BE2C (cell line): ENCODE data around the gene MICOS13.

ENCODE experiments used
- DNase-seq: peaks from one replicate; pipeline ENCODE4 v3.0.0-alpha.2; 2020
- H3K27me3 ChIP-seq: fragments of 250-450 bp; sonication (Bioruptor Pico); 2 replicates; pipeline ENCODE4 v1.5.1; 2020; ENCODE audit warnings: mild to moderate bottlenecking
- H3K36me3 ChIP-seq: fragments of 250-450 bp; sonication (Bioruptor Pico); 2 replicates; pipeline ENCODE4 v1.5.1; 2020; ENCODE audit warnings: mild to moderate bottlenecking
- H3K4me1 ChIP-seq: fragments of 250-450 bp; sonication (Bioruptor Pico); 2 replicates; pipeline ENCODE4 v1.5.1; 2020
- H3K4me3 ChIP-seq: 2 replicates; pipeline ENCODE4 v1.5.1; 2011; ENCODE audit warnings: low read depth, low read length
- H3K9me3 ChIP-seq: fragments of 250-450 bp; sonication (Bioruptor Pico); 2 replicates; pipeline ENCODE4 v1.5.1; 2020
- TF ChIP-seq, protein P1 (sequence below): IDR thresholded peaks from 2 replicates; pipeline ENCODE4 v1.5.1; 2012; ENCODE audit warnings: mild to moderate bottlenecking, low read depth, low read length

MICOS13 gene

DNA sequence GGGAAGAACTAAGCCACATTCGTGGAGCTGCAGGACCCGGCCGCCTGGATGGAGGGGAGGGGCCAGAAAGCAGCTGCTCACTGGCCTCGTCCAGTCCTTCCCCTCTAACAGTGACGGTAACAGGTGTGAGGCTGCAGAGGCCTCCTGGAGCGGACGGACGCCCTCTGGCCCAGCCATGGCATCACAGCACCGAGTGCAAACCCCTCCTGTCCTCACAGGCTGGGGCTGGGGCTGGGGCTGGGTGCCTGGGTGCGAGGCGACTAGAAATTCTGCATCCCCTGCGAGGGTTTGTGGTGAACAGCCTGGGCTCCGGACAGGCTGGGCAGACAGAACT is 3.6 kb downstream of the MICOS13 start:
- H3K27me3 ChIP-seq, result no peaks in the 10 kb centered on the region
- no peaks in the 10 kb centered on the region for H3K4me1 ChIP-seq
- H3K9me3 ChIP-seq, result no peaks in the 10 kb centered on the region
- no peak overlapping the region for H3K4me3 ChIP-seq
- DNase-seq, result no peak
- H3K36me3 ChIP-seq, result peaks cover 5% of the 10 kb centered on the region
- TF ChIP-seq, protein P1, sequence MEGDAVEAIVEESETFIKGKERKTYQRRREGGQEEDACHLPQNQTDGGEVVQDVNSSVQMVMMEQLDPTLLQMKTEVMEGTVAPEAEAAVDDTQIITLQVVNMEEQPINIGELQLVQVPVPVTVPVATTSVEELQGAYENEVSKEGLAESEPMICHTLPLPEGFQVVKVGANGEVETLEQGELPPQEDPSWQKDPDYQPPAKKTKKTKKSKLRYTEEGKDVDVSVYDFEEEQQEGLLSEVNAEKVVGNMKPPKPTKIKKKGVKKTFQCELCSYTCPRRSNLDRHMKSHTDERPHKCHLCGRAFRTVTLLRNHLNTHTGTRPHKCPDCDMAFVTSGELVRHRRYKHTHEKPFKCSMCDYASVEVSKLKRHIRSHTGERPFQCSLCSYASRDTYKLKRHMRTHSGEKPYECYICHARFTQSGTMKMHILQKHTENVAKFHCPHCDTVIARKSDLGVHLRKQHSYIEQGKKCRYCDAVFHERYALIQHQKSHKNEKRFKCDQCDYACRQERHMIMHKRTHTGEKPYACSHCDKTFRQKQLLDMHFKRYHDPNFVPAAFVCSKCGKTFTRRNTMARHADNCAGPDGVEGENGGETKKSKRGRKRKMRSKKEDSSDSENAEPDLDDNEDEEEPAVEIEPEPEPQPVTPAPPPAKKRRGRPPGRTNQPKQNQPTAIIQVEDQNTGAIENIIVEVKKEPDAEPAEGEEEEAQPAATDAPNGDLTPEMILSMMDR, result no peak

DNA sequence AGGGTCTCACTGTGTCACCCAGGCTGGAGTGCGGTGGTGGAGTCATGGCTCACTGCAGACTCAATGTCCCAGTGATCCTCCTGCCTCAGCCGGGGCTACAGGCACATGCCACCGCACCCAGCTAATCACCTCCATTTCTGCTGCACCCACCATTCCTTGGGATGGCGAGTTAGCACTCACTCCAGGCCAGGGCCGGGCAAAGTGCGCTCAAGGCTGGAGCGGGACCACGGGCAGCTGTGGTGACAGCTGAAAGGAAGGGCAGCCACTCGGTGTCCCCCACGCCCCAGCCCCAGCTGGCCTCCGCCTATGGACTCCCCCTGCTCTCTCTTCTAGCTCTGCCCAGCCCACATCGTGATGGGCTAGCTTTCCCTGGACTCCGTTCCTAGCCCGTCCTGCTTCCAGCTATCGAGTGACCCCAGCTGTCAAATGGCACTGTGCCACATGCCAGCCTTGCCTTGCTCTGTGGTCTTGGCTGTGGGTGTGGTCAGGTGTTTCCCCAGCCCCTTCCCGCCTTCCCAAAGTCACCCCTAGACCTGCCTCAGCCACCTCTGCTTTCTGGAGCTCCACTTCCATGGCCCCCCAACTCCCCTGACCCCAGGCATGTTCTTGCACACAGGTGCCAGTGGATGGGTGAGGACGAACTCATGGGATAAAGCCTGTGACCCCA is 4.1 kb downstream of the MICOS13 start:
- Histone ChIP-seq H3K4me3 (no peak overlapping the region), H3K27me3 (no peaks in the 10 kb centered on the region), H3K9me3 (no peaks in the 10 kb centered on the region), H3K36me3 (peaks cover 10% of the 10 kb centered on the region), H3K4me1 (no peaks in the 10 kb centered on the region)
- TF ChIP-seq, protein P1, result no peak
- DNase-seq, result no peak

DNA sequence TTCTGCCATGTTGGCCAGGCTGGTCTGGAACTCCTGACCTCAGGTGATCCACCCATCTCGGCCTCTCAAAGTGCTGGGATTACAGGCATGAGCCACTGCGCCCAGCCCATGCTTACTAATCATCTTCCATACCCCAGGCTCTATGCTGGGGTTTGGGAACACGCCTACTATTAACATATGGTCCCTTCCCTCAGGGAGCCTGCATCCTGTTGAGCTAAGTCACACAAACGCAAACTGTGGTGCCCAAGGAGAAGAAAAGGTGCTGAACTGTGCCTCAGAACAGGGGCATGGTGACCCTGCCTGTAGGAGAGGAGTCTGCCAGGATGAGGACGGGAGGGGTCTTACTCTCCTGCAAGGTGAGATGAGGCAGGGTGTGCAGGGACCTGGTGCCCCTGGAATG is 5.6 kb downstream of the MICOS13 start:
- H3K9me3 ChIP-seq, result no peaks in the 10 kb centered on the region
- TF ChIP-seq, protein P1, result no peak
- H3K4me3 ChIP-seq, result no peak overlapping the region
- no peaks in the 10 kb centered on the region for H3K4me1 ChIP-seq
- DNase-seq, result no peak
- peaks cover 17% of the 10 kb centered on the region for H3K36me3 ChIP-seq
- H3K27me3 ChIP-seq, result no peaks in the 10 kb centered on the region

DNA sequence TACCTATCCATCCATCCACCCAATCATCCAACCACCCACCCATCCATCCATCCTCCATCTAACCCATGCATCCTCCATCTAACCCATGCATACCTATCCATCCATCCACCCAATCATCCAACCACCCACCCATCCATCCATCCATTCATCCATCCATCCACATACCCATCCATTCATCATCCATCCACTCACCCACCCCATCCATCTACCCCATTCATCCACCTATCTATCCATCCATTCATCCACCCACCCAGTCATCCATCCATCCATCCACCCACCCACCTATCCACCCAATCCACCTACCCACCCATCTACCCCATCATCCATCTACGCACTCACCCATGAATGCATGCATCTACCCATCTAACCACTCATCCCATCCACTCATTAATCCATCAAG is 6.6 kb downstream of the MICOS13 start:
- TF ChIP-seq, protein P1, result no peak
- Histone ChIP-seq H3K4me3 (no peak overlapping the region), H3K36me3 (peaks cover 27% of the 10 kb centered on the region), H3K9me3 (no peaks in the 10 kb centered on the region), H3K27me3 (no peaks in the 10 kb centered on the region), H3K4me1 (no peaks in the 10 kb centered on the region)
- DNase-seq, result no peak

DNA sequence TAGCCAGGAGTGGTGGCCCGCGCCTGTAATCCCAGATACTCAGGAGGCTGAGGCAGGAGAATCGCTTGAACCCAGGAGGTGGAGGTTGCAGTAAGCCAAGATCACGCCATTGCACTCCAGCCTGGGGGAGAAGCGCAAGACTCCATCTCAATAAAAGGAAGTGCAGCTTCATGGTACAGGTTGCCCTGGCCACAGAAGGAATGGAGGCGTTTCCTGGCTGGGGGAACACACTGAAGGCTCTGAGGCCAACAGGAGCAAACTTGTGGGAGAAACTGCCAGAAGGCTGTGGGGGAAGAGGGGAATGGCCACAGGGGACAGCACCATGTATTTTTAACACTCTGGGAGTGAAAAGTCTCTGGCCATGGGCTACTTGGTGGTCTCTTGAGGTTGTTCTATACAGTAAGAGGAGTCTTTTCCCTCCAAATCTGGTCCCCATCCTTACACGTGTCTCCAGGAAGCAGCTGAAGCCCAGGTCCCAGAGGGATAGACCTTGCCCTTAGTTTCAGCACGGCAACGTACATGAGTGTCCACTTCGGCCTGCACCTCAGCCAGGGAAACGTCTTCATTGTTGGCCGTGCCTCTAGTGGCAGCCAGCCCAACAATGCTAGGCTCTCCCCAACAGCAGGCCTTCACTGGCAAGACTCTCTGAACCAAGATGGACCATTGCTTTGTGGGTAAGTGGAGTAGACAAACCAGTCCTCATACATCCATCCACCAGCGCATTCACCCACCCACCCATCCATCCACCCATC is 7.4 kb downstream of the MICOS13 start:
- Histone ChIP-seq H3K27me3 (no peaks in the 10 kb centered on the region), H3K4me1 (no peaks in the 10 kb centered on the region), H3K36me3 (peaks cover 31% of the 10 kb centered on the region), H3K4me3 (no peak overlapping the region), H3K9me3 (no peaks in the 10 kb centered on the region)
- no peak for DNase-seq
- TF ChIP-seq, protein P1, result no peak

DNA sequence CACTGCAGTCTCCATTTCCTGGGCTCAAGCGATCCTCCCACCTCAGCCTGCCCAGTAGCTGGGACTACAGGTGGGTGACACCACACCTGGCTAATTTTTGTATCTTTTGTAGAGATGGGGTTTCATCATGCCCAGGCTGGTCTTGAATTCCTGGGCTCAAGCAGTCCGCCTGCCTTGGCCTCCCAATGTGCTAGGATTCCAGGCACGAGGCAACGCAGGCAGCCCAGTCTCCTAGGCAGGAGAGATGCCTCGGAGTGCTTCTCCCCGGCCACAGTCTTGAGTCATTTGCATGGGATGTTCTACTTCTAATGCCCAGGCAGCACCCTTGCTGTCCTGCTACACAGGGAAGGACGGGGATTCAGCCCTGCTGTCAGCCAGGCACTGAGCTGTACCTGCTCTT is 8.7 kb downstream of the MICOS13 start:
- no peak overlapping the region for H3K4me3 ChIP-seq
- no peaks in the 10 kb centered on the region for H3K4me1 ChIP-seq
- DNase-seq, result no peak
- no peaks in the 10 kb centered on the region for H3K9me3 ChIP-seq
- TF ChIP-seq, protein P1, result no peak
- H3K36me3 ChIP-seq, result peaks cover 44% of the 10 kb centered on the region
- no peaks in the 10 kb centered on the region for H3K27me3 ChIP-seq
